Measurements from ENCODE around the gene TANGO2.

DNA sequence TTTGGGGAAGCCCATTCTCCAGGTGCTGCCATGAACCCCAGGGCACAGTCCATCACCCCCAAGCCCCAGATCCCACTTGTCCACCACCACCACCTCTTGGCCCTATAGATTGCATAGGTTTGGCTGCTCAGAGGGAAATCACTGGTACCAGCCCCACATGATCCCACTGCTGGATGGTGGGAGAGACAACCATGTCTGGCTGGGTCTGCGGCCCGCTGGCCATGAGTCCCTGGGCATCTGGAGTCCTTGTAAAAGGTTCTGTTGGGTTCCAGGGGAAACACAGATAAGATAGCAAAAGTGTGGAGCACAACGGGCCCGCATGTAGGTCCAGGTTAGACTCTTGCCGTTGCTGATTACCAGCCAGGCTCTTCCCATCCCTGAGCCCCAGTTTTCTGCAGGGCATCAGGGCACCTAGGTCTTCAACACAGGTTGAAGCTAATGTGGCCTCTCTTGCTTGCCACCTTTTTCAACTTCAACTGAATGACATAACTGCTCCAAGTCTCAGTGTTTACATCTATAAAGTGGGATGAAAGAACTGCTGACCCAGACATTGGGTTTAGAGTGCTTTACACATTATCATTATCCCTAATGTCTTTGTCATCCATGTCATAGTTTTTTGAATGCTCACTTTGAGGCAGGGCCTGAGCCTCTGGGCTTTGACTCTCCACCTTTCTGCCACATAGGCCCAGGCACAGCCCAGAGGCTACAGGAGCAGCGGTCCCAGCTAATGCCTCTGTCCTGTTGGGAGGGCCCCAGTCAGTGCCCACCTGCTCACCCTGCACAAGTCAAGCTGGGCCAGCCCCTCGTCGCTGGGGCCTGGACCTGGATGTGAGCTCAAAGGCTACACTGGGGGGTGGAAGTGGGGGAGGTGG is 1.0 kb upstream of the TANGO2 start:
- no peak for TF ChIP-seq FOXM1 (IDR thresholded peaks at IDR 0.05; ENCODE audit: borderline replicate concordance)
- no peak for TF ChIP-seq FOXA1 (IDR thresholded peaks at IDR 0.05)
- no peak for TF ChIP-seq L3MBTL2 (conservative IDR thresholded peaks at IDR 0.05)
- no peak for TF ChIP-seq LEF1 (IDR thresholded peaks at IDR 0.05; ENCODE audit: borderline replicate concordance)
- no peak for TF ChIP-seq SP1 (IDR thresholded peaks at IDR 0.05)
- TF ChIP-seq SUZ12 (IDR thresholded peaks at IDR 0.05), result no peak
- TF ChIP-seq ARNT (IDR thresholded peaks at IDR 0.05), result no peak
- no peak for TF ChIP-seq TARDBP (IDR thresholded peaks at IDR 0.05)
- TF ChIP-seq FOXK2 (IDR thresholded peaks at IDR 0.05), result no peak
- TF ChIP-seq BHLHE40 (IDR thresholded peaks at IDR 0.05; ENCODE audit: borderline replicate concordance), result no peak
- TF ChIP-seq NFRKB (IDR thresholded peaks at IDR 0.05), result no peak
